Type B pancreatic cell (in vitro differentiated cells): Measurements from ENCODE around the gene RNASE2. TPM values are rescaled to one million over a fixed set of nuclear protein-coding genes. Genes with fewer than 3 reads are reported as not detected.
A peak's percentile ranks its signal among the peaks of the same experiment; 100 is the strongest.

ENCODE experiments used
- DNase-seq: peaks from one replicate; pipeline ENCODE4 v3.0.0; 2021; ENCODE audit warnings: mixed read lengths; ENCODE audit not compliant: unreplicated experiment; ENCODE audit errors: extremely low spot score
- H3K27ac Mint-ChIP-seq: 2 replicates; pipeline ENCODE4 v1.8.0; 2021; ENCODE audit warnings: mild to moderate bottlenecking, mixed read lengths
- H3K27me3 Mint-ChIP-seq: 2 replicates; pipeline ENCODE4 v1.8.0; 2021; ENCODE audit warnings: mixed read lengths
- H3K36me3 Mint-ChIP-seq: 2 replicates; pipeline ENCODE4 v1.8.0; 2021; ENCODE audit warnings: mixed read lengths
- H3K4me1 Mint-ChIP-seq: one replicate; pipeline ENCODE4 v1.8.0; 2021; ENCODE audit warnings: mixed read lengths; ENCODE audit not compliant: unreplicated experiment
- H3K4me3 Mint-ChIP-seq: 2 replicates; pipeline ENCODE4 v1.8.0; 2021; ENCODE audit warnings: mild to moderate bottlenecking, mixed read lengths
- H3K9me3 Mint-ChIP-seq: 2 replicates; pipeline ENCODE4 v1.8.0; 2021; ENCODE audit warnings: mixed read lengths
- total RNA-seq: library from RNA; stranded (reverse); gene quantifications from 2 replicates; pipeline ENCODE4 v1.2.1, GENCODE V29; 2021; ENCODE audit warnings: low replicate concordance
- TF ChIP-seq, protein P1 (sequence below): fragments of 200-600 bp; sonication (generic); conservative IDR thresholded peaks from 2 replicates; pipeline ENCODE4 v1.5.0; 2021; ENCODE audit warnings: antibody characterized with exemption, mild to moderate bottlenecking

Gene RNASE2
- total RNA-seq, 1 donor from 2014 or later = not detected

DNA sequence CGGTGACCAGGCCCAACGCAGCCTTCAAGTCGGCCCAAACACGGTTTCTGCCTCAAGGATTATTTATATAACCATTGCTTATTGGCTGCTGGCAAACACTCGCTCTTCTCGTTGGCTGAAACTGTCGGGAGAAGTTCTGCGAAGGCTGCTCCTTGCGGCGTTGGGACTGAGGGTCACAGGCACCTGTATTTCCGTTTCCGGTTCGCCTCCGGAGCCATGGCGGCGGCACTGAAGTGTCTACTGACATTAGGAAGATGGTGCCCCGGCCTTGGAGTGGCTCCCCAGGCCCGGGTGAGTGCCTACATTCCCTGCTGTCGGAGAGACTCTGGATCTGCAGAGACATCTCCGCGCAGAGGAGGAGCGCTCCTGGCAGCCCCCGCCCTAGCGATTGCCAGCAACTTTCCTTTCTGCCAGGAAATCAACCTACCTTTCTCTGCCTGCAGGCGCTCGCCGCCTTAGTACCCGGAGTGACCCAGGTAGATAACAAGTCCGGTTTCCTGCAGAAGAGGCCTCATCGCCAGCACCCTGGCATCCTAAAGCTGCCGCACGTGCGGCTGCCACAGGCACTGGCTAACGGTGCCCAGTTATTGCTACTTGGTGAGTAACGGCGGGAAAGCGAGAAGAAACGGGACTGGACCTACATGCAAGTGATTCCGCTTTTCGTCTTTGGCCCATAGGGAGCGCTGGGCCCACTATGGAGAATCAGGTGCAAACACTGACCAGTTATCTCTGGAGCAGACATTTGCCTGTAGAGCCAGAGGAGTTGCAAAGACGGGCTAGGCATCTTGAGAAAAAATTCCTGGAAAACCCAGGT lies 34.7 kb downstream of the RNASE2 start, which contains the start of gene METTL17:
TSS of gene METTL17 (plus strand) at position 194 of the 814 bp plus-strand sequence. CDS start at position 217, 23 bp downstream.
- Mint-ChIP-seq H3K9me3 (no peaks in the 10 kb centered on the region), H3K27me3 (peaks cover 9% of the 10 kb centered on the region), H3K4me1 (peaks cover 12% of the 10 kb centered on the region), H3K36me3 (peaks cover 23% of the 10 kb centered on the region), H3K4me3 (peak within 1 kb of the TSS; percentile 91), H3K27ac (peak within 1 kb of the TSS; percentile 95)
- DNase-seq = peak; percentile 89
- TF ChIP-seq, protein P1, sequence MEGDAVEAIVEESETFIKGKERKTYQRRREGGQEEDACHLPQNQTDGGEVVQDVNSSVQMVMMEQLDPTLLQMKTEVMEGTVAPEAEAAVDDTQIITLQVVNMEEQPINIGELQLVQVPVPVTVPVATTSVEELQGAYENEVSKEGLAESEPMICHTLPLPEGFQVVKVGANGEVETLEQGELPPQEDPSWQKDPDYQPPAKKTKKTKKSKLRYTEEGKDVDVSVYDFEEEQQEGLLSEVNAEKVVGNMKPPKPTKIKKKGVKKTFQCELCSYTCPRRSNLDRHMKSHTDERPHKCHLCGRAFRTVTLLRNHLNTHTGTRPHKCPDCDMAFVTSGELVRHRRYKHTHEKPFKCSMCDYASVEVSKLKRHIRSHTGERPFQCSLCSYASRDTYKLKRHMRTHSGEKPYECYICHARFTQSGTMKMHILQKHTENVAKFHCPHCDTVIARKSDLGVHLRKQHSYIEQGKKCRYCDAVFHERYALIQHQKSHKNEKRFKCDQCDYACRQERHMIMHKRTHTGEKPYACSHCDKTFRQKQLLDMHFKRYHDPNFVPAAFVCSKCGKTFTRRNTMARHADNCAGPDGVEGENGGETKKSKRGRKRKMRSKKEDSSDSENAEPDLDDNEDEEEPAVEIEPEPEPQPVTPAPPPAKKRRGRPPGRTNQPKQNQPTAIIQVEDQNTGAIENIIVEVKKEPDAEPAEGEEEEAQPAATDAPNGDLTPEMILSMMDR = peak; percentile 65

DNA sequence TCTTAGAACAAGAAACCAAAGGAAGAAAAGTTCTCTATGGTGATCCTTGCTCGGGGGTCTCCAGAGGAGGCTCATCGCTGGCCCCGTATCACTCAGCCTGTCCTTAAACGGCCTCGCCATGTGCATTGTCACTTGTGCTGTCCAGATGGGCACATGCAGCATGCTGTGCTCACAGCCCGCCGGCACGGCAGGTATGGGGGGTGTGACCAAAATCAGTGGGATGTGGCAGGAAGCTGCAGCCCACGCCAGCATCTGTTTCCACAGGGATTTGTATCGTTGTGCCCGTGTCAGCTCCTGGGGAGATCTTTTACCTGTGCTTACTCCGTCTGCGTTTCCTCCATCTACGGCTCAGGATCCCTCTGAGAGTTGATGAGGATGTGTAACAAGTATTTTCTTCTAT lies 41.2 kb downstream of the RNASE2 start:
- TF ChIP-seq, protein P1 = no peak
- H3K27ac Mint-ChIP-seq = no peak overlapping the region
- no peak overlapping the region for H3K4me3 Mint-ChIP-seq
- peaks cover 17% of the 10 kb centered on the region for H3K4me1 Mint-ChIP-seq
- H3K9me3 Mint-ChIP-seq = no peaks in the 10 kb centered on the region
- peaks cover 25% of the 10 kb centered on the region for H3K36me3 Mint-ChIP-seq
- no peaks in the 10 kb centered on the region for H3K27me3 Mint-ChIP-seq
- no peak for DNase-seq

DNA sequence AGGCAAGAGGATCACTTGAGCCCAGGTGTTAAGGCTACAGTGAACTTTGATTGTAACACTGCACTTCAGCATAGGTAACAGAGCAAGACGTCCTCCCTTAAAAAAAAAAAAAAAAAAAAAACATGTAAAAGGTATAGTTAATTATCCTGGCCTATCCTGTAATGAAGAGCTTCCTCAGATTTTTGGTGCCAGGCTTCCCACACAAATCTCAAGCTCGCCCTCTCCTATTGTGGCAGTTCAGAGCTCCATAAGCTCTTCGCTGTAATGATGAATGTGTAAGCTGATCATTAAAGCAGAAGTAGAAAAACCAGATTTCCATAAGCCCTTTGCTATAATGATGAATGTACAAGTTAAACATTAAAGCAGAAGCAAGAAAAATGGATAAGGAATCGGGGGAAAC lies 41.8 kb downstream of the RNASE2 start:
- Mint-ChIP-seq H3K27ac (peak overlapping the region; percentile 96), H3K4me3 (peak overlapping the region; percentile 84)

DNA sequence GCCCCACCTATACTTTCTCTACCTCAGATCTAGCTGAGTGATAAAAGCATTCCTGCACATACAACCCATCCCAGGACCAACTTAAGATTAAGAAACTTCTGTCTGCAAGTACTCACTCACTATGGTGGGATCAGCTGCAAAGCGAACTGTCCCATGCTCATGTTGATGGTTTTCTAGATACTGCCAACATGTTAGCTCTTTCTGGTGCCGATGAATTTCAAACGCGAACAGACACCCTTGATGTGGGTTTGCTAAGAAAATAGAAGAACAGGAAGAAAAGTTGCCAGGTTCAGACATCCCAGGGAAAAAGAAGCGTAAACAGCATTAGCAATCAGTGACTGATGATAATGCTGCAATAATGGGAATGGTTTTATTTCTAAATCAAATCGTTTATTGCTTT lies 42.3 kb downstream of the RNASE2 start:
- Mint-ChIP-seq H3K4me3 (peak overlapping the region; percentile 84), H3K4me1 (peaks cover 17% of the 10 kb centered on the region), H3K36me3 (peaks cover 21% of the 10 kb centered on the region), H3K9me3 (no peaks in the 10 kb centered on the region), H3K27ac (peak overlapping the region; percentile 96), H3K27me3 (no peaks in the 10 kb centered on the region)
- DNase-seq = no peak
- TF ChIP-seq, protein P1 = no peak

More for the DNA sequence above, 41.8 kb downstream of the RNASE2 start:
- H3K27me3 Mint-ChIP-seq = no peaks in the 10 kb centered on the region
- H3K36me3 Mint-ChIP-seq = peaks cover 21% of the 10 kb centered on the region
- no peaks in the 10 kb centered on the region for H3K9me3 Mint-ChIP-seq
- TF ChIP-seq, protein P1 = no peak
- H3K4me1 Mint-ChIP-seq = peaks cover 17% of the 10 kb centered on the region
- no peak for DNase-seq

DNA sequence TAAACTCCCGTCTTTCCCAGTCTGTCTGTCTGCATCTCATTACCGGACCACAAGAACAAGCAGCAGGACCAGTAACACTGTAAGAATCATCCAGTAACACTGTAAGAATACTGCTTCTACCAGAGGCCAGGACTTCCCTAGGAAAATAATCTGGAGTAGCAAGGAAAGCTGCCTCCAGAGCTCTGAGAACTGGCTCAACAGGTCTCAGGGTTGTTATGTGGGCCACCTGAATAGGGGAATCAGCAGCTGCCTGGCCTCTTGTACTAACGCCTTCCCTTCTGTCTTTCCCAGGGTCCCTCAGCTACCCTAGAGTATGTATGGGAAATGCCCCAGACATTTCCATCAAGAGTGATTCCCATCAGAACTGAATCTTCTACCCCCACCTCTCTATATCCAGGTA lies 42.9 kb downstream of the RNASE2 start:
- H3K27me3 Mint-ChIP-seq = no peaks in the 10 kb centered on the region
- no peak for DNase-seq
- H3K36me3 Mint-ChIP-seq = peaks cover 18% of the 10 kb centered on the region
- H3K27ac Mint-ChIP-seq = peak overlapping the region; percentile 96
- TF ChIP-seq, protein P1 = no peak
- no peaks in the 10 kb centered on the region for H3K9me3 Mint-ChIP-seq
- H3K4me1 Mint-ChIP-seq = peaks cover 17% of the 10 kb centered on the region
- peak overlapping the region; percentile 84 for H3K4me3 Mint-ChIP-seq
